ENCODE results near the gene INO80.

GRCh38 chr15:41125931-41126642 is 10.0 kb upstream of the INO80 start:
- no peak for TF ChIP-seq PATZ1 (CRISPR knock-in tag; IDR thresholded peaks at IDR 0.05; ENCODE audit: borderline replicate concordance)
- no peak for TF ChIP-seq OSR1 (CRISPR knock-in tag; IDR thresholded peaks at IDR 0.05)
- TF ChIP-seq ZNF565 (CRISPR knock-in tag; conservative IDR thresholded peaks at IDR 0.05; ENCODE audit: low read depth) = no peak
- no peak for TF ChIP-seq ZFP3 (CRISPR knock-in tag; IDR thresholded peaks at IDR 0.05)
- no peak for TF ChIP-seq ARNTL (CRISPR knock-in tag; IDR thresholded peaks at IDR 0.05; ENCODE audit: borderline replicate concordance, low read depth)
- TF ChIP-seq BACH2 (CRISPR knock-in tag; IDR thresholded peaks at IDR 0.05; ENCODE audit: borderline replicate concordance) = no peak
- TF ChIP-seq CREB5 (CRISPR knock-in tag; IDR thresholded peaks at IDR 0.05; ENCODE audit: low read depth) = no peak
- TF ChIP-seq ZNF8 (CRISPR knock-in tag; IDR thresholded peaks at IDR 0.05) = no peak
- TF ChIP-seq ZC3H10 (CRISPR knock-in tag; IDR thresholded peaks at IDR 0.05) = no peak
- TF ChIP-seq RARB (CRISPR knock-in tag; IDR thresholded peaks at IDR 0.05) = no peak
